Erythroblast (primary cell): ENCODE data around the gene TUFT1.

Experiments
- GATA1 ChIP-seq: IDR thresholded peaks from 2 replicates; pipeline ENCODE4 v1.6.1; 2011; ENCODE audit warnings: low read depth, mild to moderate bottlenecking, control low read depth, low read length, moderate library complexity
- POLR2A ChIP-seq: IDR thresholded peaks from 2 replicates; pipeline ENCODE4 v1.6.1; 2011; ENCODE audit warnings: mild to moderate bottlenecking, low read length

- TF ChIP-seq POLR2A (no peak), GATA1 (no peak)
Measured at GRCh38 chr1:151530461-151530860, 9.6 kb upstream of the TUFT1 start.
